ENCODE data around the gene MPPED1.

DNA sequence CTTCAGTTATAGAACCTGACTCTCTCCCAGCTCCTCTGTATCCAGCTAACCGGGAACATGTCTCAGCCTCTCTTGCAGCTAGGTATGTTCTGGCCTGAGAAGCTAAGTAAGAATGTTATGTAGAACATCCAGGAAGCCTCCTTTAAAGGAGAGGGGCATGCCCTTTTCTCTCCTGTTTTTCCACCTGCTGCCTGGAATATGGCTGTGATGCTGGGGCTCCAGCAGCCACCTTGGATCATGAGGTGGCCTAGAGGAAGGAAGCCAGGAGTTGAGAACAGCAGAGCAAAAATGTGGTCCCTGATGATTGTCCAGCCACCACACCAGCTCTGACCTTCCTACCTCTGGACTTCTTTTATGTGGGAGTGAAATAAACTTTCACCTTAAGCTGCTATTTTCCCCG is 117.6 kb downstream of the MPPED1 start:
- TF ChIP-seq RAD21 (IDR thresholded peaks at IDR 0.05; ENCODE audit: low read depth) (no peak), NFIC (IDR thresholded peaks at IDR 0.05) (no peak), EGR1 (IDR thresholded peaks at IDR 0.05) (no peak)
- TF ChIP-seq, protein P1, sequence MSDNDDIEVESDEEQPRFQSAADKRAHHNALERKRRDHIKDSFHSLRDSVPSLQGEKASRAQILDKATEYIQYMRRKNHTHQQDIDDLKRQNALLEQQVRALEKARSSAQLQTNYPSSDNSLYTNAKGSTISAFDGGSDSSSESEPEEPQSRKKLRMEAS (IDR thresholded peaks at IDR 0.05) = no peak
